HFFc6 (cell line): ENCODE measurements around the gene RGS18. TPM values are rescaled to one million over a fixed set of nuclear protein-coding genes. Genes with fewer than 3 reads are reported as not detected.

Experiments used
- DNase-seq: peaks from one replicate; pipeline ENCODE4 v3.0.0-alpha.2; 2018
- H3K27ac Mint-ChIP-seq: 2 replicates; pipeline ENCODE4 v1.8.0; 2020; ENCODE audit warnings: mild to moderate bottlenecking, mixed read lengths
- H3K27me3 Mint-ChIP-seq: 2 replicates; pipeline ENCODE4 v1.8.0; 2021; ENCODE audit warnings: mild to moderate bottlenecking, moderate library complexity, mixed read lengths; ENCODE audit not compliant: insufficient read depth
- H3K36me3 Mint-ChIP-seq: 2 replicates; pipeline ENCODE4 v1.8.0; 2021; ENCODE audit warnings: low read depth, mixed read lengths
- H3K4me1 Mint-ChIP-seq: 2 replicates; pipeline ENCODE4 v1.8.0; 2020; ENCODE audit warnings: low read depth, mixed read lengths
- H3K4me3 Mint-ChIP-seq: 2 replicates; pipeline ENCODE4 v1.8.0; 2020; ENCODE audit warnings: mild to moderate bottlenecking, moderate library complexity, mixed read lengths
- H3K9me3 Mint-ChIP-seq: 2 replicates; pipeline ENCODE4 v1.8.0; 2020; ENCODE audit warnings: mild to moderate bottlenecking, mixed read lengths
- CTCF ChIP-seq: fragments of 200-600 bp; sonication (generic); IDR thresholded peaks from 2 replicates; pipeline ENCODE4 v1.5.0; 2021; ENCODE audit warnings: antibody characterized with exemption, mild to moderate bottlenecking
- total RNA-seq, 6 experiments: library from RNA; stranded (reverse); fragmentation: NEBNext Ultra II Directional; extraction: Animal tissue kit (Norgen Biotek cat#: 25700); gene quantifications; 2 replicates in 1 of 6; 3 replicates in 5 of 6; pipeline ENCODE4 v1.2.3, GENCODE V29; 2021

RGS18 gene
- total RNA-seq, 6 experiments from 2014 or later: not detected

GRCh38 chr1:192133350-192133926 lies 24.8 kb upstream of the RGS18 start:
- no peaks in the 10 kb centered on the region; the same call in 1 of the 2 replicates for H3K4me1 Mint-ChIP-seq

GRCh38 chr1:192140382-192140781 lies 17.9 kb upstream of the RGS18 start:
- H3K36me3 Mint-ChIP-seq: no peaks in the 10 kb centered on the region
- peaks cover 9% of the 10 kb centered on the region for H3K9me3 Mint-ChIP-seq
- H3K4me3 Mint-ChIP-seq: no peak overlapping the region
- no peaks in the 10 kb centered on the region for H3K4me1 Mint-ChIP-seq
- no peak for TF ChIP-seq CTCF
- no peak for DNase-seq
- H3K27ac Mint-ChIP-seq: no peak overlapping the region
- H3K27me3 Mint-ChIP-seq: no peaks in the 10 kb centered on the region

More at GRCh38 chr1:192133350-192133926, 24.8 kb upstream of the RGS18 start:
- Mint-ChIP-seq H3K9me3 (peaks cover 27% of the 10 kb centered on the region), H3K27ac (no peak overlapping the region), H3K27me3 (no peaks in the 10 kb centered on the region), H3K4me3 (no peak overlapping the region), H3K36me3 (no peaks in the 10 kb centered on the region)
- TF ChIP-seq CTCF: no peak
- no peak for DNase-seq

- TF ChIP-seq CTCF: no peak
Observed at GRCh38 chr1:192147221-192147620, 11.0 kb upstream of the RGS18 start.

GRCh38 chr1:192147696-192148095 lies 10.6 kb upstream of the RGS18 start:
- H3K9me3 Mint-ChIP-seq: peaks cover 25% of the 10 kb centered on the region

More at GRCh38 chr1:192147221-192147620, 11.0 kb upstream of the RGS18 start:
- H3K4me1 Mint-ChIP-seq: no peaks in the 10 kb centered on the region; the same call in 1 of the 2 replicates
- peaks cover 5% of the 10 kb centered on the region; the same call in 1 of the 2 replicates for H3K36me3 Mint-ChIP-seq
- no peak for DNase-seq
- no peak overlapping the region for H3K4me3 Mint-ChIP-seq
- no peak overlapping the region for H3K27ac Mint-ChIP-seq
- H3K27me3 Mint-ChIP-seq: no peaks in the 10 kb centered on the region
- peaks cover 21% of the 10 kb centered on the region for H3K9me3 Mint-ChIP-seq

GRCh38 chr1:192151176-192151575 lies 7.1 kb upstream of the RGS18 start:
- Mint-ChIP-seq H3K4me3 (no peak overlapping the region), H3K4me1 (no peaks in the 10 kb centered on the region; the same call in 1 of the 2 replicates), H3K27me3 (no peaks in the 10 kb centered on the region), H3K36me3 (peaks cover 5% of the 10 kb centered on the region; the same call in 1 of the 2 replicates), H3K9me3 (peaks cover 25% of the 10 kb centered on the region), H3K27ac (no peak overlapping the region)
- DNase-seq: no peak
- no peak for TF ChIP-seq CTCF

More at GRCh38 chr1:192147696-192148095, 10.6 kb upstream of the RGS18 start:
- TF ChIP-seq CTCF: no peak
- Mint-ChIP-seq H3K4me3 (no peak overlapping the region), H3K36me3 (peaks cover 5% of the 10 kb centered on the region; the same call in 1 of the 2 replicates), H3K4me1 (no peaks in the 10 kb centered on the region; the same call in 1 of the 2 replicates), H3K27me3 (no peaks in the 10 kb centered on the region), H3K27ac (no peak overlapping the region)
- DNase-seq: no peak
